Stimulated activated CD4-positive, alpha-beta T cell treated with anti-CD3 and anti-CD28 coated beads, Interleukin-4, amount 100 ng/mL, for 48 hours (primary cell): Measurements from ENCODE around the gene PPP1CA.
"Not testable (repeated sequence)": the region's sequence is repeated elsewhere in the genome, so short reads cannot be mapped to it uniquely, and the experiment has no call there.

Source experiments
- DNase-seq, 2 donors: peaks; one replicate each; pipeline ENCODE4 v3.0.0-alpha.2; 2020; ENCODE audit warnings: low read depth in 2 of 2

The PPP1CA gene

DNA sequence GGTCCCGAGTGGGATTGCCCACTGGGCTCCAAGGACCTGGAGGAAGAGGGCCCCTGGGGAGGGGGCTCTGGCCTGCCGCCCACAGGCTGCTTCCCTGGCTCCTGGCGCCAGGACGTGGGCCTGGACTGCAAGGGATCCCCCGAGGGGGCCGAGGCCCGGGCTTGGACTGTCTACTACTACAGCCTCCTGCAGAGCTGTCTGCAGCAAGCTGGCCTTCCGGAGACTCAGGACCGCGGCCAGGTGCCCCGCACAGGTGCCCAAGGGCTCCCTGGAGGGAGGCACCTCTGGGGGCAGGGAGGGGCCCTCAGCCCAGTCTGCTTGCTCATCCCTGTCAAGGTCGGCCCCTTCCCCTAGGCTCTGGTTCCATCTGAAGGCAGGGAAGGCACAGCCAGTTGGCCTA is 15.8 kb upstream of the PPP1CA start:
- no peak for DNase-seq

DNA sequence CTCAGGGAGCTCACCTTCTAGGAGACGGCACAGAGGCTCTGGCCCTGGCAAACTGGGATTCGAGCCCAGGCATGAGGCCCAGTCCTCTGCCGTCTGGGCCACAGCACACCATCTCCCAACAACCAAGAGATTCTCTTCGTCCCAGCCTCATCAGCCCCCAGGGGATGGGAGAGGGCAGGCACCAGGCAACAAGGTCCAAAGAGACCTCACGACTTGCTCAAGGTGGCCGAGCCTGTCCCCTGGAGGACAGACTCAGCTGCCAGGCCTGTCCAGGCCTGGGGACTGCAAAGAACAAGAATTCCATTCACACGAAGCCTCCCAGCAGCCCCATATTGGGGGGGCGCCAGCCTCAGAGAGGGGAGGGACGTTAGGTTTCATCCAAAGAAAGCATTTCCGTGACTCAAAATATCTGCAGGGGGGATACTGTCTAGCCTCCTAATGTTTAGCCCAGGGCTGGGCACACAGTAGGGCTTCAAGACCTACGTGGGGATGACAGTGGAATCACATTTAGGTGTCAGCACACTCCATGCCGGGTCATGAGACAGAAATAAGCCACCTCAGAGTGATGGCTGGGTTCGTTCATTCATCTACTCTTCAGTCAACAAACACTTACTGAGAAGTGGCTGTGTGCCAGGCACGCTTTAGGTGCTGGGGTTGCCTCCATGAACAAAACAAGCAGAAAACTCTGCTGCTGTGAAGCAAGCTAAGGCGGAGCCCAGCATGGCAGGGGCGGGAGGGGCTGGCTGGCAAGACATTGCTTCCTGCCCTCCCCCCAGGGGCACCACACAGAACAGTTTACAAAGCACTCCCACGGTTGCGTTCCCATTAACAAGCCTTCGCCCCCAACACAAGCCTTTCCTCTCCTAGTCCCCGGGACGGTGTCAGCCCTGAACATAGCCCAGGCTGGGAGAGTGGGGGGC is 15.0 kb upstream of the PPP1CA start:
- DNase-seq = no peak

DNA sequence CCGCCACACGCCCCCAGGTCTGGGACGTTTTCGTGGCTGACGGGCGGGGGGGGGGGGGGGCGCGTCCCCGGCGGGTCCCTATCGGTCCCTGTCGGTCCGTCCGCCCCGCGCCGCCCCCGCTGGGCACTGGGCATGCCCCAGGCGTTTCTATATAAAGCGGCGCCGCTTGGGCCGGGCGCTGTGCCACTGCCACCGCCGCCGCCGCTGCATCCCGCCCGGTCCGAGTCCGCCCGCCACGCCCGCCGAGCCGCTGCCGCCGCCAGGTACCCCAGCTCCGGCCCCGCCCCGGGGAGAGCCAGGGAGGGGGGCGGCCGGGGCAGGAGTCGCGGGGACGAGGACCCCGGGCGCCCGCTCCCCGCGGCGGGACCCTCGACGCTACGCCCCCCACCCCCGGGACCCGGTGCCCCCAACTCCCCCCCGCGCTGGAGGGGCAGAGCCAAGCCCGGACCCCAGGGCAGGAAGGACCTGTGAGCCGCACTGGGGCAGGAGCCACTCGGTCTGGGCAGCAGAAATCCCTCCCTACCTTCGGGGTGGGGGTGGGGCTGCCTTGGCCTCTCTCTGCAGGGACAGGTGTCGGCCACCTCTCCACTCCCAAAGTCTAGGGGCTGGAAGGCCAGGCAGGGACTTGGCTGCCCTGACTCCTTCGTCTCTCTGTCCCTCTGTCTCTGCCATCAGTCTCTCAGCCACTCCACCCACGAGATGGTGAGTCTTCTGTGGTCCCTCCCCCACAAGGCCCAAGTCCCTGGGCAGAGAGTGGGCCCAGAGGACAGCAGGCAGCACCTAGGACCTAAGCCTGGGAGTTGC is 14.0 kb upstream of the PPP1CA start, which contains the start of gene CARNS1:
CARNS1 (plus strand) TSS at position 178 of the 804 bp plus-strand sequence; CDS start at position 700, 522 bp downstream.
- no peak for DNase-seq

- no peak for DNase-seq
Measured at GRCh38 chr11:67413266-67413849, 11.7 kb upstream of the PPP1CA start.

GRCh38 chr11:67412495-67413179 is 11.0 kb upstream of the PPP1CA start:
- DNase-seq = no peak

DNA sequence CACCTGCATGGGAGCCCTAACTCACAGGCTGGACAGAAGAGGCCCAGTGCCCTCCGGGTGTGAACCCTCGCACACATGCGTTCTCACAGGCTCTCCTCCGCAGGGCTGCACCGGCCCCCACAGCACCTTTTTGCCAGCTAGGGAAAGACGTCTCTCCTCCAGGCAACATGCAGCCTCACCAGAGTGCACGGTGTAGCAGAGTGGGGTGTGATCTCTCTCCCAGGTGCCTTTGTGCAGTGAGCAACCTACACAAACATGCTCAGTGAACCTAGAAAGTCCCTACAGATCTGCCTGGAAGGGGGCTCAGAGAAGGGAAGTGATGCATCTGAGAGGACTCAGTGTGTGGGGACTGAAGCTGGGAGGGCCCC is 10.1 kb upstream of the PPP1CA start:
- no peak for DNase-seq

DNA sequence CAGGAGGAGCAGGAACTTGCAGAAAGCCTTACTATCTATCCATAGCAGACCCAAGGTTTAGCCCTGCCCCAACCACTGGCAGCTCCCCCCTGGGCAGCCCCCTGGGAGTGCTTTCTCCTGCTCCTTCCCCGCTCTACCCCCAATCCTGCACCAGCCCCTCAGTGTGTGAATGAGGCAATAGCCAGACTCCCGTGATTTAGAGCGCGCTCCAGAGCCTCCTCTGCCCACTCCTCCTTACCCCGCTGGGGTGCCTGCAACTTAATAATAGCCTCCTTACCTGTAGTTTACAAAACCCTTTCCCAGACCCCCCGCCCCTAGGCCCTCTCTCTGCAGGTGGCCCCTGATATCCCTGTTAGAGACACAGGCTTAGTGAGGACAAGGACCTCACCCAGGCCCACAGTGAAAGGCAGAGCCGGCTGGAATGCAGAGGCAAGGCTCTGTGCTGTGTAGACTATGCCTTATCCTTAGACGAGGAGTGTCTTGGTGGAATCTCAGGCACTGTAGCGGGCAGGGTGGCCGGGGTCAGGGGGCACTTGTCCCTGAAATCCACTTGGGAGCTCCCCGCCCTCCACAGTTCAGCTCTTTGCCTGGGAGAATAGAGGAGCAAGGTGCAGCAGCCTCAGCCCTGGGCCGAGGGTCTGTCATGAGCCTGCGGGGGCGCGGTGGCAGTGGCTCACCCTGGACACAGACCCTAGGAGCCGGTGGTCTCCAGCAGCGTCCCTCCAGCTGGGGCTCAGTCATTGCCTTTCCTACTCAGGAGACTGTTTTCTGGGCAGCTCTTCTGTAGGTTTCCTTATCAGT is 9.5 kb upstream of the PPP1CA start:
- DNase-seq = no peak

- no peak for DNase-seq
Measured at GRCh38 chr11:67410369-67410831, 8.7 kb upstream of the PPP1CA start.

DNA sequence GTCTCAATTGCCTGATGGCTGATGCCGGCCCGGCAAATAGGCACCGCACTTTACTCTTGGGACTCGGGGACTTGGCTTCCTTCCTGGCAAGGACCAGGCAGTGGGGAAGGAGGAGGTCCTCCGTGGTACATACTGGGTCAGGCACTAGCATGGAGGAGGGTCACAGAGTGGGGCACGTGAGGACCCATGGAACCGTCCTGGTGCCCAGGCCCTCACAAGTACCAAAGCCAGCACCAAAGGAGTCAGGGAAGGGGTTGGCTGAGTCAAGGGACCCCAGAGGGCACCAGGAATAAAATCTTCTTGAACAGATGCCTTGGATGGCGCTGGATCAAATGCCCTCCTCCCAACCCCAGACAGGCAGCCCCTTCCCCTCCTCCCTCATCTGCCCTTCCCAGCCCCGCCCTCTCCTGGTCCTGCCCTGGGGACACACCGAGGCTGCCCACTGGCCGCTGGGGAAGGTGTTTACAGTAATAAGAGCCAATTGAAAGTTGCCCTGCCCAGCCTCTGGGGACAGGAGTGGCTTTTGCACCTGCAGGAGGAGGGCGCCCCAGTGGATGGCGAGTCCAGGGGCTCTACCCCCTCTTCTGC is 8.2 kb upstream of the PPP1CA start:
- DNase-seq = no peak

DNA sequence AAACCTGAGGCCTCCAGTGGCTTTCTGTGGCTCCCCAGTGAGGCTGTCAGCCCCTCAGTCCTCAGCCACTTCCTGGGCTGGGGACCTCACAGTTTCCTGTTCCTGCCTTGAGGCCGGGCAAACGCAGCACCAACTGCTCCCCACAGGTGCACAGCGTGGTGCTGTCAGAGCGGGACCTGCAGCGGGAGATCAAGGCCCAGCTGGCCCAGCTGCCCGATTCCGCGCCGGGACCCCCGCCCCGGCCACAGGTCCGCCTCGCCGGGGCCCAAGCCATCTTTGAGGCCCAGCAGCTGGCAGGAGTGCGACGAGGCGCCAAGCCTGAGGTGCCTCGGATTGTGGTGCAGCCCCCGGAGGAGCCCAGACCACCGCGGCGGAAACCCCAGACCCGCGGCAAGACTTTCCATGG is 7.6 kb upstream of the PPP1CA start:
- no peak for DNase-seq

- no peak for DNase-seq
Measured at GRCh38 chr11:67408437-67409200, 7.0 kb upstream of the PPP1CA start.

GRCh38 chr11:67407688-67408163 is 6.1 kb upstream of the PPP1CA start:
- DNase-seq = no peak

- no peak for DNase-seq
Measured at GRCh38 chr11:67406969-67407687, 5.5 kb upstream of the PPP1CA start.

GRCh38 chr11:67406420-67406968 is 4.8 kb upstream of the PPP1CA start:
- DNase-seq = no peak

DNA sequence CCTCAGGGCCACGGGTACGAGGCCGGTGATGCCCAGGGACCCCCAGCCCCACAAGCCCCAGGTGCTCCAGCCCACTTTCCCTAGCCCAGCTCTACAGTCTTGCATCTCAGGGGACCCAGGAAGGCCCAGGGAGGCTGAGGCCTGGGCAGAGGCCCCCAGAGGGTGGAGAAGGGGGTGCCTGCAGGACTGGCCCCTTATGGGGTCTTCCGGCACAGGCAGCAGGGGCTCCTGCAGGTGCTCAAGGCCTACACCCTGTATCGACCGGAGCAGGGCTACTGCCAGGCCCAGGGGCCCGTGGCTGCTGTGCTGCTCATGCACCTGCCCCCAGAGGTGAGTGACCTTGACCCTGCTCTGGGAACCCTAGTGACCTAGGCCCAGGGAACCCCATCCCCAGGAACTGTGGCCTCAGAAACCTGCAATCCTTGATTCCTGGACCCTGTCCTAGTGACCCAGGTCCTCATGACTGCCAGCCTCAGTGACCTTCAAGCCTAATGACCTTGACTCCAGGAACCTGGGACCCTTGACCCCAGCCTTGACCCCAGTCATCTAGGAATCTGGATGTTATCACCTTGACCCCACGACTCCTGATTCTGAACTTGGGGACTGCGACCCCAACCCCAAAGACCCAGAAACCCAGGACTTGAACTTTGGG is 4.2 kb upstream of the PPP1CA start:
- DNase-seq = no peak

GRCh38 chr11:67405196-67405567 is 3.5 kb upstream of the PPP1CA start:
- DNase-seq = no peak

DNA sequence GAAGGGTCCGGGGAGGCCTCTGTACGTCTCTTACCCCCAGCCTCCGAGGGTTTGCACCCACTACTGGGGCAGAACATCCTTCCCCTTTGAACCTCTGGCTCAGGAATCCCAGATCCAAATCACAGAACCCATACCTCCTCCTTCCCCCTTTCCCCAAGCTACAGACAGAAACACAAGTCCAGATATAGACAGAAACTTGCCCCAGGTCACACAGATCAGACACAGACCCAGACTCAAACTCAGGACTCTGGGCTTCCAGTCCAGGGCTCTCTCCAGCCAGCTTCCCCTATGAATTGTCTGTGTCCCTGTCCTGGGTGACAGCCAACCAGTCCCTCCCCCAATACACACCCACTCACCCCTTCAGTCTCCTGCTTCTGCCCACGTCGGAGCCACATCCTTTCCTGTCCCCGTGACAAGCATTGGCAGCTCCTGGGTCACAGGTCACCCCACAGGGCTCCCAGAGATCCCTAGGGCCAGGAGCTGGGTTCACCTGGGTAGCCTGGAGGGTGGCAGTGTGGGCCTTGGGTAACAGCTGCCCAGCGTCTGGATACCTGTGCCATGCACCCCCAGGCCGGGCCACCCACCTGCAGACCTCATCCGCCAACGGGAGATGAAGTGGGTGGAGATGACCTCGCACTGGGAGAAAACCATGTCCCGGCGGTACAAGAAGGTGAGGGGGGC is 3.0 kb upstream of the PPP1CA start:
- no peak for DNase-seq

DNA sequence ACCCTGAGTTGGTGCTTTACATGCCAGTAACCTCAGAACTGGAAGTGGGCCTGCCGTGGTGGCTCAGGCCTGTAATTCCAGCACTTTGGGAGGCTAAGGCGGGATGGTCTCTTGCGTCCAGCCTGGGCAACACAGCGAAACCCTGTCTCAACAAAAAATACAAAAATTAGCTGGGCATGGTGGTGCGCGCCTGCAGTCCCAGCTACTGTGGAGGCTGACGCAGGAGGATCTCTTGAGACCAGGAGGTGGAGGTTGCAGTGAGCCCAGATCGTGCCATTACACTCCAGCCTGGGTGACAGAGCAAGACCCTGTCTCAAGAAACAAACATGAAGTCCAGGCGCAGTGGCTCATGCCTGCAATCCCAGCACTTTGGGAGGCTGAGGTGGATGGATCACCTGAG is 1.4 kb upstream of the PPP1CA start:
- not testable (repeated sequence) for DNase-seq
